GM19351 (cell line): ENCODE data around the gene AGPAT4.

Experiments used
- ATAC-seq: cut with Tn5 transposase; IDR thresholded peaks from one replicate; pipeline ENCODE4 v1.9.1; 2021; ENCODE audit warnings: mild to moderate bottlenecking, moderate library complexity; ENCODE audit not compliant: unreplicated experiment

The AGPAT4 gene

DNA sequence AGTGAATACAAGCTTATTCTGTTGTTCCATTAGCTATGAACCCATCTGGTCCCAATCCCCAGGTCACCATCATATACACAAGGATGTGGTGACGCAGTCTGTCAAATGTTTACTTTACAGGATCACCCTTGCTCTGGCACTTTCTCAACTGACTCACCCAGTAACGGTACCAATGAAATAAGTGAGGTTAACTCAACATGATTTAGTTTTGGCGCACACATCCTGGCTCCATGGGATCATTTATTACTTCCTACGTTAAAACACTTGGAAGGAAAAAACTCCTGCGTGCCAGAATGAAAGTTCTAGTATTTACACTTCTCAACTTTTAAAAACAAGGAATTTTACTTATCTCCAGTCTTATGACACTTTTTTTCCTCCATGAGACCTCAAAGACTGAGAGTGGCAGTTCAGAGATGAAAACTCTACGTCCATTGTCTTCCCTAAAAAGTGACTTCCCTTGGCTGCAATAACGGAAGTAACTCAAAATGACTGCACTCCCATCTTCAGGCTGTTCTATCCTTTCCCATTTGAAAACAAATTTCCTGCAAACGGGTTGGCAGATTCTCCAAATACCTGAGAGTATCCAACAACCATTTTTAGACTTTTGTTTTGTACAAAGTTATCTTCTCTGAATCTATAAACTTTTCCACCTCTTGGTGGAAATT, 15.9 kb downstream of the AGPAT4 start:
- ATAC-seq: no peak

- no peak for ATAC-seq
Observed at GRCh38 chr6:161256407-161256806, 17.5 kb downstream of the AGPAT4 start.

DNA sequence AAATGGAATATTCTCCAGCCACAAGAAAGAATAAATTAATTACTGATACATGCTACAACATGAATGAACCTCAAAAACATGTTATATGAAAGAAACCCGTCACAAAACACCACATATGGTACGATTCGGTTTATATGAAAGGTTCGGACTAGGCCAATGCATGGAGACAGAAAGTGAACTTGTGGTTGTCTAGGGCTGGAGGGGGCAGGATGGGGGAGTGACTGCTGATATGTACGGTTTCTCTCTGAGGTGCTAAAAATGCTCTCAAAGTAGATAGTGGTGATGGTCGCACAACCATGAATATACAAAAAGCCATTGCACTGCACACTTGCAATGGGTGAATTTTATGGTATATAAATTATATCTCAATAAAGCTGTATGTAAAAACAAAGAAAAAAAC, 18.3 kb downstream of the AGPAT4 start:
- no peak for ATAC-seq

- ATAC-seq: no peak
Observed at GRCh38 chr6:161254464-161255253, 19.2 kb downstream of the AGPAT4 start.

GRCh38 chr6:161254126-161254463, 19.8 kb downstream of the AGPAT4 start:
- ATAC-seq: no peak

DNA sequence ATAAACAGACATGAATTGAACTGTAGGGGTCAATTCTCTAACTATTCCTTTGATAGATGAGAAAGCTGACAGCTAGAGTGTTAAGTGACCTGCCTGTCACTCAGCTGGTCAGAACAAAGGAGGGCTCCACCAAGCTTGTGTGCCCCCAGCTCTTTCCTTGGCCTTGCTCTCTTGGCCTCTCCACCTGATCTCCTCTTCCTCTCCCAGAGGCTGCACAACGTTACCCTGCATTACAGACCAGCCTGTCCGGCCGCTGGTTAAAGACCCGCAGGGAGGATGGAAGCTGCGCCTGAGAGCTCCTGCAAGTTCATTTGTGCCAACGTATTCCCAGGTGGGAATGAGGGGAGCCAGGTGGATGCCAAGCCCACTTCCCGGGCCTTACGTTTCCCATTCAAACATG, 22.5 kb downstream of the AGPAT4 start:
- no peak for ATAC-seq

DNA sequence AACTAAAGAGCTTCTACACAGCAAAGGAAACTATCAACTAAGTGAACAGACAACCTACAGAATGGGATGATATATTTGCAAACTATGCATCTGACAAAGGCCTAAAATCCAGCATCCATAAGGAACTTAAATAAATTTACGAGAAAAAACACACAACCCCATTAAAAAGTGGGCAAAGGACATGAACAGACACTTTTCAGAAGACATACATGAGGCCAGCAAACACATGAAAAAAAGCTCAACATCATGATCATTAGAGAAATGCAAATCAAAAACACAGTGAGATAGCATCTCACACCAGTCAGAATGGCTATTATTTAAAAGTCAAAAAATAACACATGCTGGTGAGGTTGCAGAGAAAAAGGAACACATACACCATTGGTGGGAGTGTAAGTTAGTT, 24.5 kb downstream of the AGPAT4 start:
- no peak for ATAC-seq

GRCh38 chr6:161246725-161247124, 27.1 kb downstream of the AGPAT4 start:
- no peak for ATAC-seq

DNA sequence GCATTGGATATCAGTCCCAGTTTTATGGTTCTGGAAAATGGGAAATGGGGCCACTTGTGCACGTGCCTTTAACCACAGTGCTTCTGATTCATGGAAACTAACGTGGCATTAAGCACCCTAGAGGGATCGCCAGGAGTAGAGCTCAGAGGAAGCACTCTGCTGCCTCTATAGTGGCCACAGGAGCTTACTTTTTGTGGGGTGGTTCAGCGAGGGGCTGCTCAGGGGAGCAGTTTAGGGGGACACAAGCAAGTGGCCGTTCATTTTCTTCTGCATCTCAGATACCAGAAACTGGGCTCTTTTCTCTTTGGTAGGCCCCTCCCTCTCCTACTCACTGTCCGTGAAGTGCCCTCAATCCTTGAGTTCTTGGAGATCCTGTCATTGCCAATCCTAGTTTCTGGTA, 28.5 kb downstream of the AGPAT4 start:
- no peak for ATAC-seq

GRCh38 chr6:161244725-161245124, 29.1 kb downstream of the AGPAT4 start:
- ATAC-seq: no peak

DNA sequence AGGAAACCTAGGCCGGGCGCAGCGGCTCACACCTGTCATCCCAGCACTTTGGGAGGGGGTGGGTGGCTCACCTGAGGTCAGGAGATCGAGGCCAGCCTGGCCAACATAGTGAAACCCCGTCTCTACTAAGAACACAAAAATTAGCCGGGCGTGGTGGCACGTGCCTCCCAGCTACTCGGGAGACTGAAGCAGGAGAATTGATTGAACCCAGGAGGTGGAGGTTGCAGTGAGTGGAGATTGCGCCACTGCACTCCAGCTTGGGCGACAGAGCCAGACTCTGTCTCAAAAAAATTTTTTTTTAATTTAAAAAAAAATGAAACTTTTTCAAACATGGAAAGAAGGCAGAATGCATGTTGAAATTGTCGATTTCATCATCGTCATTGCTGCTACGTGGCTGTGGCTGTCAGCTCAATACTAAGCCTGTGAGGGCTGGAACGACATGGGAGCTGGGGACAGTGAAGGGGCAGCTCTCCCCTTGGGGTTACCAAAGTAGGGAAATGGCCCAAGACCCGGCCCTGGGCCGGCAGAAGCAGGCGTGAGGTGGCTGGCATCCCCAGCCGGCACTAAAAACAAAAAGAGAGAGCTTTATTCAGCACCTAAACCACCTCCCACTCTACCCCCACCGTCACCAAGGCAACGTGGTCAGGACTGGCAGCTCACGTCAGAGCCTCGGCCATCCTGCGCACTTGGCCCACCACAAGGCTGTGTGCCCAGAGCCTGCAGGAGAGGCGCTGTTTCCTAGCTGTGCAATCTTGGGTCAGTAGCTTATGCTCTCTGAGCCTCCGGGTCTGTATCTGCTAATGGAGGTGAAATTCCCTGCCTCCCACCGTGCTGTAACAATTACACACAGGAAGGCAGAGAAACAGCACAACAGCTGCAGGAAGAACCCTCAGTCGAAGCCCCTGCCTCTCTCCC, 30.8 kb downstream of the AGPAT4 start:
- no peak for ATAC-seq

DNA sequence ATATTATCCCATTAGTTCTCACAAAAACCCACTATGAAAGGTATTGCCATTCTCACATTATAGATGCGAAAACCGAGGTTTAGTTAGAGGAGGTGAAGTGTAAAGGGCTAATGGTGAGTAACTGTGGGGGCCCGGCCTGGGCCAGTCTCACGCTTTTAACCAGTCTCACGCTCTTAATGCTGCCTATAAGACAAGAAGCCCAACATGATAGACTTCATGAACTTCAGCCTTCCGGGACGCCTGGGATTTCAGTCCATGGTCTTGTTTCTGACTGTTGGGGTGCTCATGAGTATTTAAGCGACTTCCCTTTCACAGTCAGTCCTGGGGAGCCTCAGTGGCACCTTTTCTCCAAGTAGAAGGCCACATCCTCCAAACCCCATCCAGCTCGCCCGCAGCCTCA, 31.7 kb downstream of the AGPAT4 start:
- no peak for ATAC-seq

GRCh38 chr6:161239001-161239400, 34.9 kb downstream of the AGPAT4 start:
- no peak for ATAC-seq

- ATAC-seq: no peak
Observed at GRCh38 chr6:161238500-161238899, 35.4 kb downstream of the AGPAT4 start.

GRCh38 chr6:161238081-161238480, 35.8 kb downstream of the AGPAT4 start:
- ATAC-seq: no peak

GRCh38 chr6:161237176-161237575, 36.7 kb downstream of the AGPAT4 start:
- ATAC-seq: no peak

DNA sequence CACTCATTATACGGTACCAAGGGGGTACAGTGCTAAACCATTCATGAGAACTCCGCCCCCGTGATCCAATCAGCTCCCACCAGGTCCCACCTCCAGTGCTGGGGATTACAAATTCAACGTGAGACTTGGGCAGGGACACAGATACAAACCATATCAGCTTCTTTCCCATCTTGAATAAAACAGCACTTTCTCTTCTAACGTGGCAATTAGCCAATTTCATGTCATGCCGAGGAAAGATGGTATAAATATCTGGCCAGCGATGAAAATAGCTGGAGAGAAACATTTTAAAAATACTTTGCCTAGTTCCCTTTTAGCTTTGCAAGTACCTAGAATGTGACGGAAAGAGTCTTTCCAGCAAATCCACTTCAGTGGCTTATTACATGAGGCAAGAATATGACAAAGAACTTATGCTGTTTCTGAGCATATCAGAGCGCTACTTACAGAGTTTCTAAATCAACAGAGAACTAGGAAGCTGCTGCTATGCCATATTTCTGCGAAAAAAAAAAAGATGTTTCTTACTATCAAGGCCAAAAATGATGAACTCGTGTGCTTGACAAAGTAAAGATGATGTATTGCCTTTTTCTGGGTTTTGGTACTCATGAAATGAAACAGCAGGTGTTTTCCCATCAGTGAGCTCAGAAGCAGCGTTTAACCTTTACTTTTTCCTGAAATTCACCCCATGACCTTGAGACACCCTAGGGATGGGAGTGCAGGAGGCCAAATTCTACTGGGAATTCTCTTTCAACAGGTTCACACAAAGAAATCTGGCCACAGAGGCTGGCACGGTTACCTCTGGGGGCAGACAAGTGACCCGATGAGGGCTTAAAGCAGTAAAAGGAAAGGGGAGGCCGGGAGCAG, 37.9 kb downstream of the AGPAT4 start:
- ATAC-seq: peak; percentile 79

DNA sequence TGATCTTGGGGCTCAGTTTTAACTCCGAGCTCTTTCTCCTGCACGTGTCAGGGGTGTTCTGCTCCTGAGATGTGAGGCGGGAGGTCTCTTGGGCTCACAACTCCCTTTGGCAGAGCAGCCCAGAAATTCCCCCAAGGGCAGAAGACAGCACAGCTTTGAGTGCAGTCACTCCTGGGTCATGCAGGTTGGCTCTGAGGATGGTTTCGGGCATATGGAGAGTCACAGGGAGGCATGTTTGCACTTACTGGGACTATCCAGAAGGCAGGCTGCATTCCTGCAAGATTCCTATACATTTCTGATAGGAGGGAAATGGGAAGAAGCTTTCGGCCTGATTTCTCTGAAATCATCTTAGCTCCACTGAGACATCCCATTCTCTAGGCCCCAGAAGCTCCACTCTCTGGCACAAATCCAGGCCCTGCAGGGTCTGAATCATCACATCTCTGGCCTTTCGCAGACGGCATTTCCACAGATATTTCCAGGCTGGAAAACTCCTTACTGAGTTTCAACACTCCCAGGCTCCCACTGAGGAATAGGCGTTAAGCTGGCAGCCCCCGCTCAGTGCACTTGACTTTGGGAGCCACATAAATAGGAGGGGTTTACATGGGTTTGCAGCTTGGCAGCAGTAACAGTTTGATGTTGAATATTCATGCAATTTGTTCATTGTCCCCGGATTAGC, 39.7 kb downstream of the AGPAT4 start:
- no peak for ATAC-seq

- no peak for ATAC-seq
Observed at GRCh38 chr6:161232467-161232866, 41.4 kb downstream of the AGPAT4 start.

DNA sequence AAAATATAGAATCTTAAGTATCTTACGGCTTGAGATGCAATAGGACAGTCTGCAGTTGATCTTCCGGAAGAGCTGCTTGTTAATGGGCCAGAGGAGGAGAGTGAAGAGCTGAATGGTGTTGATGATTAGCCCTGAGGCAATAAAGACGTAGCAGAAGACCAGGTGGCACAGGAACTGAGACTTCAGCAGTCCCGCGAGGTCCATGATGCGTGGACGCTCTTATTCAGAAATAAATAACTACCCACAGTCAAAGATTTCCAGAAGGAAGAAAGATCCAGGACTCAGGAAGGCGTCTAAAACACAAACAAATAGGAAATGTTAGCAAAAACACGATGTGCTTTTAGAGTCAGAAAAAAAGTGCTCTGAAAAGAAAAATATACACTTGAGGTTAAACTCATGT, 41.9 kb downstream of the AGPAT4 start:
- ATAC-seq: no peak
